ENCODE measurements around the gene EIF4A2. TPM values are rescaled to one million over a fixed set of nuclear protein-coding genes. Genes with fewer than 3 reads are reported as not detected.
A peak's percentile ranks its signal among the peaks of the same experiment; 100 is the strongest.

Gene EIF4A2
- total and polyA plus RNA-seq, 2 of the 13 experiments (the other 11 are each of a cell fraction or from before 2014, with no cell fraction given) = 480 to 596 TPM

DNA sequence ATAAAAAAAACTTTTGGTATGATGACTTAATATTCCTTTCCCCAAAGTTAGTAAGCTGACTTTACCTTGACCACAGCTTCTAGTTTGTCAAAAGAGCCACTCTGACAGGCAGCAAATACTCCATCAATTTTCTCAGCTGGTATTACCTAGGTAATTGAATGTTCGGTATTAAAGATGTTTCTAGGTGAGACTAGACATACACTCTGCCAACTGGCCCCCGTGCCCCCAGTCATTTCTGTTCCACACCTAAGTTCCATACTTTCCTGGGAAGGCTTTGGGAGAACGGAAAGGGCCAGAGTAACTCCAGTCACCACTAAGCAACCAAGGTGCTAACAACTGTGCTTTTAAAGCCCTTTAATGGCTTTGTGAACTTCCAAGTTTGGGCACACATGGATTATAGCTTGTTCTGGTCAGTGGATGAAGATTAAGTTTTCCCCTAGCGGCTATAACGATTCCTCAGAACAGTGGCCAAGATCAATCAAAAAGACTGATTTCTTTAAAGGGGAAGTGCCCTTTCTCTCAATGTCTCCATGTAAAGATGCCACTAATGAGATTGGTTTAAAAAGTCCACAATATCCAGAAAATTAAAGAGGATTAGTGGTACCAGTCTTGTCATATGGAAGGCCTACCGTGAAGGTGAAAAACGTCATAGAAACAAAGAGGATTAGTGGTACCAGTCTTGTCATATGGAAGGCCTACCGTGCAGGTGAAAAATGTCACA is 7.0 kb downstream of the EIF4A2 start (continued):
- TF ChIP-seq, protein P1, sequence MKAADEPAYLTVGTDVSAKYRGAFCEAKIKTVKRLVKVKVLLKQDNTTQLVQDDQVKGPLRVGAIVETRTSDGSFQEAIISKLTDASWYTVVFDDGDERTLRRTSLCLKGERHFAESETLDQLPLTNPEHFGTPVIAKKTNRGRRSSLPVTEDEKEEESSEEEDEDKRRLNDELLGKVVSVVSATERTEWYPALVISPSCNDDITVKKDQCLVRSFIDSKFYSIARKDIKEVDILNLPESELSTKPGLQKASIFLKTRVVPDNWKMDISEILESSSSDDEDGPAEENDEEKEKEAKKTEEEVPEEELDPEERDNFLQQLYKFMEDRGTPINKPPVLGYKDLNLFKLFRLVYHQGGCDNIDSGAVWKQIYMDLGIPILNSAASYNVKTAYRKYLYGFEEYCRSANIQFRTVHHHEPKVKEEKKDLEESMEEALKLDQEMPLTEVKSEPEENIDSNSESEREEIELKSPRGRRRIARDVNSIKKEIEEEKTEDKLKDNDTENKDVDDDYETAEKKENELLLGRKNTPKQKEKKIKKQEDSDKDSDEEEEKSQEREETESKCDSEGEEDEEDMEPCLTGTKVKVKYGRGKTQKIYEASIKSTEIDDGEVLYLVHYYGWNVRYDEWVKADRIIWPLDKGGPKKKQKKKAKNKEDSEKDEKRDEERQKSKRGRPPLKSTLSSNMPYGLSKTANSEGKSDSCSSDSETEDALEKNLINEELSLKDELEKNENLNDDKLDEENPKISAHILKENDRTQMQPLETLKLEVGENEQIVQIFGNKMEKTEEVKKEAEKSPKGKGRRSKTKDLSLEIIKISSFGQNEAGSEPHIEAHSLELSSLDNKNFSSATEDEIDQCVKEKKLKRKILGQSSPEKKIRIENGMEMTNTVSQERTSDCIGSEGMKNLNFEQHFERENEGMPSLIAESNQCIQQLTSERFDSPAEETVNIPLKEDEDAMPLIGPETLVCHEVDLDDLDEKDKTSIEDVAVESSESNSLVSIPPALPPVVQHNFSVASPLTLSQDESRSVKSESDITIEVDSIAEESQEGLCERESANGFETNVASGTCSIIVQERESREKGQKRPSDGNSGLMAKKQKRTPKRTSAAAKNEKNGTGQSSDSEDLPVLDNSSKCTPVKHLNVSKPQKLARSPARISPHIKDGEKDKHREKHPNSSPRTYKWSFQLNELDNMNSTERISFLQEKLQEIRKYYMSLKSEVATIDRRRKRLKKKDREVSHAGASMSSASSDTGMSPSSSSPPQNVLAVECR (CRISPR knock-in tag; IDR thresholded peaks at IDR 0.05; ENCODE audit: borderline replicate concordance) = no peak
- no peak for TF ChIP-seq ZNF136 (CRISPR knock-in tag; IDR thresholded peaks at IDR 0.05; ENCODE audit: low read depth)
- TF ChIP-seq, protein P2, sequence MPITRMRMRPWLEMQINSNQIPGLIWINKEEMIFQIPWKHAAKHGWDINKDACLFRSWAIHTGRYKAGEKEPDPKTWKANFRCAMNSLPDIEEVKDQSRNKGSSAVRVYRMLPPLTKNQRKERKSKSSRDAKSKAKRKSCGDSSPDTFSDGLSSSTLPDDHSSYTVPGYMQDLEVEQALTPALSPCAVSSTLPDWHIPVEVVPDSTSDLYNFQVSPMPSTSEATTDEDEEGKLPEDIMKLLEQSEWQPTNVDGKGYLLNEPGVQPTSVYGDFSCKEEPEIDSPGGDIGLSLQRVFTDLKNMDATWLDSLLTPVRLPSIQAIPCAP (CRISPR knock-in tag; IDR thresholded peaks at IDR 0.05; ENCODE audit: low read depth) = no peak
- TF ChIP-seq SAP130 (CRISPR knock-in tag; IDR thresholded peaks at IDR 0.05; ENCODE audit: low read depth) = no peak
- TF ChIP-seq, protein P3, sequence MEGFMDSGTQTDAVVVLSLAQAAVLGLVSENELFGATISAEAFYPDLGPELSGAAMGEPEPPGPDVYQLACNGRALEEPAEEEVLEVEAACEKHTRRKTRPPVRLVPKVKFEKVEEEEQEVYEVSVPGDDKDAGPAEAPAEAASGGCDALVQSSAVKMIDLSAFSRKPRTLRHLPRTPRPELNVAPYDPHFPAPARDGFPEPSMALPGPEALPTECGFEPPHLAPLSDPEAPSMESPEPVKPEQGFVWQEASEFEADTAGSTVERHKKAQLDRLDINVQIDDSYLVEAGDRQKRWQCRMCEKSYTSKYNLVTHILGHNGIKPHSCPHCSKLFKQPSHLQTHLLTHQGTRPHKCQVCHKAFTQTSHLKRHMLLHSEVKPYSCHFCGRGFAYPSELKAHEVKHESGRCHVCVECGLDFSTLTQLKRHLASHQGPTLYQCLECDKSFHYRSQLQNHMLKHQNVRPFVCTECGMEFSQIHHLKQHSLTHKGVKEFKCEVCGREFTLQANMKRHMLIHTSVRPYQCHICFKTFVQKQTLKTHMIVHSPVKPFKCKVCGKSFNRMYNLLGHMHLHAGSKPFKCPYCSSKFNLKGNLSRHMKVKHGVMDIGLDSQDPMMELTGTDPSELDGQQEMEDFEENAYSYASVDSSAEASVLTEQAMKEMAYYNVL (CRISPR knock-in tag; IDR thresholded peaks at IDR 0.05; ENCODE audit: borderline replicate concordance) = no peak
- no peak for TF ChIP-seq KDM4B (CRISPR knock-in tag; IDR thresholded peaks at IDR 0.05)
- TF ChIP-seq ZNF124 (CRISPR knock-in tag; IDR thresholded peaks at IDR 0.05) = no peak
- no peak for TF ChIP-seq ONECUT2 (CRISPR knock-in tag; IDR thresholded peaks at IDR 0.05)
- no peak for TF ChIP-seq NFIB (CRISPR knock-in tag; IDR thresholded peaks at IDR 0.05; ENCODE audit: borderline replicate concordance)
- TF ChIP-seq EHMT2 (IDR thresholded peaks at IDR 0.05; ENCODE audit: borderline replicate concordance, low read depth, low read length) = no peak
- no peak for TF ChIP-seq ZBTB20 (CRISPR knock-in tag; IDR thresholded peaks at IDR 0.05; ENCODE audit: borderline replicate concordance, low read depth)
- no peak for TF ChIP-seq NFRKB (IDR thresholded peaks at IDR 0.05)
- TF ChIP-seq KLF11 (CRISPR knock-in tag; IDR thresholded peaks at IDR 0.05) = no peak
- no peak for TF ChIP-seq TCF7L2 (IDR thresholded peaks at IDR 0.05; ENCODE audit: low read depth, low read length)
- peak; percentile 98 for TF ChIP-seq POLR2G (IDR thresholded peaks at IDR 0.05; ENCODE audit: low read depth, low read length)
- TF ChIP-seq, protein P4, sequence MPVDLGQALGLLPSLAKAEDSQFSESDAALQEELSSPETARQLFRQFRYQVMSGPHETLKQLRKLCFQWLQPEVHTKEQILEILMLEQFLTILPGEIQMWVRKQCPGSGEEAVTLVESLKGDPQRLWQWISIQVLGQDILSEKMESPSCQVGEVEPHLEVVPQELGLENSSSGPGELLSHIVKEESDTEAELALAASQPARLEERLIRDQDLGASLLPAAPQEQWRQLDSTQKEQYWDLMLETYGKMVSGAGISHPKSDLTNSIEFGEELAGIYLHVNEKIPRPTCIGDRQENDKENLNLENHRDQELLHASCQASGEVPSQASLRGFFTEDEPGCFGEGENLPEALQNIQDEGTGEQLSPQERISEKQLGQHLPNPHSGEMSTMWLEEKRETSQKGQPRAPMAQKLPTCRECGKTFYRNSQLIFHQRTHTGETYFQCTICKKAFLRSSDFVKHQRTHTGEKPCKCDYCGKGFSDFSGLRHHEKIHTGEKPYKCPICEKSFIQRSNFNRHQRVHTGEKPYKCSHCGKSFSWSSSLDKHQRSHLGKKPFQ (CRISPR knock-in tag; IDR thresholded peaks at IDR 0.05; ENCODE audit: insufficient replicate concordance) = no peak
- TF ChIP-seq LCORL (IDR thresholded peaks at IDR 0.05) = no peak
- no peak for TF ChIP-seq LCORL (CRISPR knock-in tag; IDR thresholded peaks at IDR 0.05)
- no peak for TF ChIP-seq MTA3 (CRISPR knock-in tag; IDR thresholded peaks at IDR 0.05)
- TF ChIP-seq ZNF263 (CRISPR knock-in tag; IDR thresholded peaks at IDR 0.05) = no peak
- peak; percentile 99 for TF ChIP-seq PAF1 (CRISPR knock-in tag; IDR thresholded peaks at IDR 0.05)
- TF ChIP-seq ZBTB21 (CRISPR knock-in tag; IDR thresholded peaks at IDR 0.05) = no peak
- TF ChIP-seq CEBPB (IDR thresholded peaks at IDR 0.05; ENCODE audit: borderline replicate concordance, low read depth, low read length) = no peak
- TF ChIP-seq ZZZ3 (CRISPR knock-in tag; IDR thresholded peaks at IDR 0.05; ENCODE audit: borderline replicate concordance) = no peak
